Mesendoderm (in vitro differentiated cells): ENCODE measurements around the gene ARFGEF3.

ENCODE experiments used
- DNase-seq: peaks from one replicate; pipeline ENCODE4 v3.0.0; 2013
- H2AK5ac ChIP-seq: 2 replicates; pipeline ENCODE4 v1.6.1; 2013; ENCODE audit warnings: low read length, inconsistent platforms
- H2BK120ac ChIP-seq: 2 replicates; pipeline ENCODE4 v1.6.1; 2013; ENCODE audit warnings: low read depth, mild to moderate bottlenecking, low read length, moderate library complexity, mixed read lengths
- H2BK15ac ChIP-seq: replicated peaks from 2 replicates; pipeline ENCODE4 v1.6.1; 2013; ENCODE audit warnings: low read depth, mild to moderate bottlenecking, moderate library complexity
- H2BK5ac ChIP-seq: 2 replicates; pipeline ENCODE4 v1.6.1; 2013; ENCODE audit warnings: low read length, inconsistent platforms
- H3K18ac ChIP-seq: 2 replicates; pipeline ENCODE4 v1.6.1; 2013; ENCODE audit warnings: mild to moderate bottlenecking, low read length, mixed read lengths
- H3K23ac ChIP-seq: one replicate; pipeline ENCODE4 v1.6.1; 2013; ENCODE audit warnings: low read length
- H3K27ac ChIP-seq: 2 replicates; pipeline ENCODE4 v1.5.1; 2013; ENCODE audit warnings: low read depth, mild to moderate bottlenecking, inconsistent platforms, low read length, moderate library complexity
- H3K27me3 ChIP-seq: 2 replicates; pipeline ENCODE4 v1.6.1; 2013; ENCODE audit warnings: low read length, control low read depth, mild to moderate bottlenecking, inconsistent platforms; ENCODE audit not compliant: insufficient read depth, poor library complexity
- H3K36me3 ChIP-seq: 2 replicates; pipeline ENCODE4 v1.6.1; 2013; ENCODE audit warnings: low read length, inconsistent platforms; ENCODE audit not compliant: control insufficient read depth, insufficient read depth
- H3K4ac ChIP-seq: one replicate; pipeline ENCODE4 v1.6.1; 2013; ENCODE audit warnings: low read depth, mild to moderate bottlenecking, low read length, moderate library complexity
- H3K4me1 ChIP-seq: 2 replicates; pipeline ENCODE4 v1.6.1; 2013; ENCODE audit warnings: low read depth, low read length, inconsistent platforms; ENCODE audit not compliant: control insufficient read depth
- H3K4me2 ChIP-seq: 2 replicates; pipeline ENCODE4 v1.6.1; 2013; ENCODE audit warnings: low read length
- H3K4me3 ChIP-seq: 2 replicates; pipeline ENCODE4 v1.5.1; 2013; ENCODE audit warnings: mild to moderate bottlenecking, low read length
- H3K56ac ChIP-seq: one replicate; pipeline ENCODE4 v1.6.1; 2013; ENCODE audit warnings: low read length
- H3K79me1 ChIP-seq: 2 replicates; pipeline ENCODE4 v1.6.1; 2013; ENCODE audit warnings: low read length, inconsistent platforms
- H3K79me2 ChIP-seq: 2 replicates; pipeline ENCODE4 v1.6.1; 2013; ENCODE audit warnings: mild to moderate bottlenecking, low read length; ENCODE audit not compliant: control insufficient read depth, insufficient read depth
- H3K9ac ChIP-seq: 2 replicates; pipeline ENCODE4 v1.6.1; 2013; ENCODE audit warnings: low read length, inconsistent platforms
- H4K5ac ChIP-seq: one replicate; pipeline ENCODE4 v1.6.1; 2013; ENCODE audit warnings: low read length
- H4K8ac ChIP-seq: one replicate; pipeline ENCODE4 v1.6.1; 2013; ENCODE audit warnings: low read depth, mild to moderate bottlenecking, control low read depth, low read length, moderate library complexity
- WGBS: extraction: QIAGEN DNeasy Blood & Tissue Kit; methylation state at CpG from one replicate; pipeline ENCODE4 v1.1.7; 2013; ENCODE audit warnings: low lambda C conversion rate, missing lambda C conversion rate; ENCODE audit not compliant: insufficient coverage; ENCODE audit errors: extremely low coverage; 5-methylcytosine and 5-hydroxymethylcytosine counted together

Gene ARFGEF3

GRCh38 chr6:138267971-138268895, 106.5 kb downstream of the ARFGEF3 start:
- Histone ChIP-seq H3K4me3 (no peak overlapping the region), H4K8ac (no peak overlapping the region), H3K27ac (no peak overlapping the region), H4K5ac (no peak overlapping the region), H2AK5ac (no peak overlapping the region), H3K4me2 (no peak overlapping the region), H3K79me2 (no peaks in the 10 kb centered on the region), H3K9ac (no peak overlapping the region), H3K18ac (no peak overlapping the region), H3K23ac (no peak overlapping the region), H2BK5ac (no peak overlapping the region), H3K27me3 (no peaks in the 10 kb centered on the region), H3K79me1 (no peaks in the 10 kb centered on the region), H3K36me3 (no peaks in the 10 kb centered on the region), H3K4ac (no peak overlapping the region), H3K4me1 (no peaks in the 10 kb centered on the region), H2BK120ac (no peak overlapping the region), H3K56ac (no peak overlapping the region), H2BK15ac (no peak overlapping the region)
- no CpG with 5 or more reads among the region's 11 CpGs for WGBS
- no peak for DNase-seq

DNA sequence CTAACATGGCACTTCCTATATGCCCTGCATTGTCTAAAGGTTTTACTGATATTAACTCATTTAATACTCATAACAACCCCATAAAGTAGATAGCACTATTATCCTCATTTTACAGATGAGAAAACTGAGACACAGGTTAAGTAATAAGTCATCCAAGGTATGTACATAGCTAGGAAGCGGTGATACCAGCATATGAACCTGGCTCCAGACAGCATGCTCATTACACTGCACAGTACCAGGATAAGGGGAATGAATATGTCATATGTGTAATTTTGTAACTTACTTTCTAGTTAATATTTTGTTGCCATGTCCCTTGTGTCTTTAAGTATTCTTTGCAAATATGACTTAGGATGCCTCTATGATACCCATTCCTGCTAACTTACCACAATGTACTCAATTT, 109.7 kb downstream of the ARFGEF3 start:
- Histone ChIP-seq H3K18ac (no peak overlapping the region), H4K8ac (no peak overlapping the region), H3K4me1 (no peaks in the 10 kb centered on the region), H4K5ac (no peak overlapping the region), H3K27me3 (no peaks in the 10 kb centered on the region), H3K36me3 (no peaks in the 10 kb centered on the region), H3K79me2 (no peaks in the 10 kb centered on the region), H3K4me3 (no peak overlapping the region), H2BK5ac (no peak overlapping the region), H2BK15ac (no peak overlapping the region), H3K9ac (no peak overlapping the region), H3K23ac (no peak overlapping the region), H2AK5ac (no peak overlapping the region), H3K56ac (no peak overlapping the region), H3K79me1 (no peaks in the 10 kb centered on the region), H3K4me2 (no peak overlapping the region), H3K4ac (no peak overlapping the region), H3K27ac (no peak overlapping the region), H2BK120ac (no peak overlapping the region)
- no peak for DNase-seq
- no CpG with 5 or more reads among the region's 1 CpG for WGBS

GRCh38 chr6:138272533-138273315, 111.0 kb downstream of the ARFGEF3 start:
- no peak overlapping the region for H3K56ac ChIP-seq
- no peak overlapping the region for H3K18ac ChIP-seq
- no peak overlapping the region for H3K23ac ChIP-seq
- no peak overlapping the region for H4K8ac ChIP-seq
- H3K27me3 ChIP-seq, result no peaks in the 10 kb centered on the region
- H3K4me3 ChIP-seq, result no peak overlapping the region
- no peak overlapping the region for H2BK5ac ChIP-seq
- DNase-seq, result peak; percentile 48
- WGBS, result no CpG with 5 or more reads among the region's 8 CpGs
- no peak overlapping the region for H2BK15ac ChIP-seq
- H3K79me2 ChIP-seq, result no peaks in the 10 kb centered on the region
- H3K9ac ChIP-seq, result no peak overlapping the region
- no peaks in the 10 kb centered on the region for H3K36me3 ChIP-seq
- no peak overlapping the region for H2AK5ac ChIP-seq
- no peak overlapping the region for H3K4me2 ChIP-seq
- H2BK120ac ChIP-seq, result no peak overlapping the region
- no peaks in the 10 kb centered on the region for H3K4me1 ChIP-seq
- no peak overlapping the region for H3K4ac ChIP-seq
- H4K5ac ChIP-seq, result no peak overlapping the region
- H3K79me1 ChIP-seq, result no peaks in the 10 kb centered on the region
- no peak overlapping the region for H3K27ac ChIP-seq

- Histone ChIP-seq H2BK5ac (no peak overlapping the region), H2BK15ac (no peak overlapping the region), H3K18ac (no peak overlapping the region), H3K36me3 (no peaks in the 10 kb centered on the region), H3K4me2 (no peak overlapping the region), H3K27me3 (no peaks in the 10 kb centered on the region), H2AK5ac (no peak overlapping the region), H4K8ac (no peak overlapping the region), H3K9ac (no peak overlapping the region), H3K27ac (no peak overlapping the region), H3K79me1 (no peaks in the 10 kb centered on the region), H3K23ac (peak overlapping the region; percentile 6), H3K56ac (no peak overlapping the region), H3K79me2 (no peaks in the 10 kb centered on the region), H4K5ac (no peak overlapping the region), H3K4me1 (no peaks in the 10 kb centered on the region), H3K4me3 (no peak overlapping the region), H2BK120ac (no peak overlapping the region), H3K4ac (no peak overlapping the region)
- no CpG with 5 or more reads among the region's 3 CpGs for WGBS
- DNase-seq, result peak; percentile 63
These were observed 114.2 kb downstream of the ARFGEF3 start for GRCh38 chr6:138275976-138276375.

DNA sequence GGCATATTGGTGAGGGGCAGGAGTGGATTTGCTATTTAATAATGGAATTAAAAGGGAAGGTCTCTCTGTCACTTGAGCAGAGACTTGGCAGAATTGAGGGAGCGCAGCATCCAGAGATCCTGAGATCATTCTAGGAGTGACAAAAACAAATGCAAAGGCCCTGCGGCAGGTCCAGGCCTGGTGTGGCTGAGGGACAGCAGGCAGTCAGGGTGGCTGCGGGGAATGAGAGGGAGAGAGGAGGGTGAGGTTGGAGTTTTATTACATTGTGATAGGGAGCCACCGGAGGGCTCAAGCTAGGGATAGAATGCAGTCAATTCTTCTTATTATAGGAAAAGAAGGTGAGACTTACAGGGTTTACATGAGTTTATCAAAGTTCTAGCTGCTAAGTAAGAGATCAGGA, 116.1 kb downstream of the ARFGEF3 start:
- Histone ChIP-seq H2BK120ac (no peak overlapping the region), H4K8ac (no peak overlapping the region), H2BK5ac (no peak overlapping the region), H2AK5ac (no peak overlapping the region), H3K4me1 (no peaks in the 10 kb centered on the region), H3K27me3 (no peaks in the 10 kb centered on the region), H3K4me3 (no peak overlapping the region), H3K79me2 (no peaks in the 10 kb centered on the region), H3K56ac (no peak overlapping the region), H2BK15ac (no peak overlapping the region), H4K5ac (no peak overlapping the region), H3K79me1 (no peaks in the 10 kb centered on the region), H3K4me2 (no peak overlapping the region), H3K4ac (no peak overlapping the region), H3K36me3 (no peaks in the 10 kb centered on the region), H3K27ac (no peak overlapping the region), H3K18ac (no peak overlapping the region), H3K9ac (no peak overlapping the region), H3K23ac (no peak overlapping the region)
- no peak for DNase-seq
- WGBS, result no CpG with 5 or more reads among the region's 4 CpGs
